HG03025 (cell line): ENCODE results near the gene DPPA4.
"Not testable (repeated sequence)": the region's sequence is repeated elsewhere in the genome, so short reads cannot be mapped to it uniquely, and the experiment has no call there.

Experiments used
- ATAC-seq: cut with Tn5 transposase; IDR thresholded peaks from one replicate; pipeline ENCODE4 v1.9.1; 2021; ENCODE audit warnings: mild to moderate bottlenecking, moderate library complexity; ENCODE audit not compliant: unreplicated experiment, low FRiP score

DPPA4 gene

GRCh38 chr3:109337393-109337792 lies at the start of gene DPPA4:
Gene DPPA4 (minus strand): TSS chr3:109337546. CDS start chr3:109337517, 29 bp downstream.
- ATAC-seq: no peak

- ATAC-seq: no peak
Observed at GRCh38 chr3:109385442-109386318, 48.3 kb upstream of the DPPA4 start.

- ATAC-seq: no peak
Observed at GRCh38 chr3:109384164-109384563, 46.8 kb upstream of the DPPA4 start.

GRCh38 chr3:109382588-109382987 lies 45.2 kb upstream of the DPPA4 start:
- no peak for ATAC-seq

- no peak for ATAC-seq
Observed at GRCh38 chr3:109375975-109376374, 38.6 kb upstream of the DPPA4 start.

GRCh38 chr3:109374434-109374833 lies 37.1 kb upstream of the DPPA4 start:
- not testable (repeated sequence) for ATAC-seq

GRCh38 chr3:109373933-109374332 lies 36.6 kb upstream of the DPPA4 start:
- ATAC-seq: no peak

- ATAC-seq: no peak
Observed at GRCh38 chr3:109372639-109373038, 35.3 kb upstream of the DPPA4 start.

GRCh38 chr3:109369510-109369909 lies 32.2 kb upstream of the DPPA4 start:
- ATAC-seq: no peak

- ATAC-seq: no peak
Observed at GRCh38 chr3:109364088-109364487, 26.7 kb upstream of the DPPA4 start.

- no peak for ATAC-seq
Observed at GRCh38 chr3:109363634-109364033, 26.3 kb upstream of the DPPA4 start.

GRCh38 chr3:109362823-109363222 lies 25.5 kb upstream of the DPPA4 start:
- ATAC-seq: no peak

GRCh38 chr3:109358809-109359208 lies 21.5 kb upstream of the DPPA4 start:
- not testable (repeated sequence) for ATAC-seq

- no peak for ATAC-seq
Observed at GRCh38 chr3:109356442-109357155, 19.3 kb upstream of the DPPA4 start.

GRCh38 chr3:109355625-109356441 lies 18.5 kb upstream of the DPPA4 start:
- ATAC-seq: no peak

GRCh38 chr3:109353057-109353456 lies 15.7 kb upstream of the DPPA4 start:
- ATAC-seq: no peak

- no peak for ATAC-seq
Observed at GRCh38 chr3:109351231-109351630, 13.9 kb upstream of the DPPA4 start.

GRCh38 chr3:109346770-109347295 lies 9.5 kb upstream of the DPPA4 start:
- no peak for ATAC-seq

GRCh38 chr3:109346099-109346498 lies 8.8 kb upstream of the DPPA4 start:
- no peak for ATAC-seq
